Activated T-cell treated with anti-CD3 and anti-CD28 coated beads, Interleukin-2, amount 50 U/mL, for 24 hours (primary cell): ENCODE measurements around the gene FCN2.

Experiments
- DNase-seq: peaks from one replicate; pipeline ENCODE4 v3.0.0-alpha.2; 2020
- H3K27ac Mint-ChIP-seq: 2 replicates; pipeline ENCODE4 v1.8.0; 2020; ENCODE audit warnings: mild to moderate bottlenecking, mixed read lengths
- H3K27me3 Mint-ChIP-seq: 2 replicates; pipeline ENCODE4 v1.8.0; 2020; ENCODE audit warnings: mixed read lengths
- H3K36me3 Mint-ChIP-seq: 2 replicates; pipeline ENCODE4 v1.8.0; 2020; ENCODE audit warnings: low read depth, mixed read lengths
- H3K4me1 Mint-ChIP-seq: 2 replicates; pipeline ENCODE4 v1.8.0; 2020; ENCODE audit warnings: low read depth, mixed read lengths
- H3K4me3 Mint-ChIP-seq: 2 replicates; pipeline ENCODE4 v1.8.0; 2020; ENCODE audit warnings: mild to moderate bottlenecking, moderate library complexity, mixed read lengths
- H3K9me3 Mint-ChIP-seq: 2 replicates; pipeline ENCODE4 v1.8.0; 2020; ENCODE audit warnings: mixed read lengths

The FCN2 gene

GRCh38 chr9:134870301-134870694, 10.3 kb upstream of the FCN2 start:
- no peaks in the 10 kb centered on the region for H3K9me3 Mint-ChIP-seq
- no peaks in the 10 kb centered on the region for H3K36me3 Mint-ChIP-seq
- no peak overlapping the region for H3K4me3 Mint-ChIP-seq
- H3K4me1 Mint-ChIP-seq: no peaks in the 10 kb centered on the region
- no peaks in the 10 kb centered on the region for H3K27me3 Mint-ChIP-seq
- H3K27ac Mint-ChIP-seq: no peak overlapping the region
- no peak for DNase-seq

GRCh38 chr9:134870746-134871662, 9.6 kb upstream of the FCN2 start:
- Mint-ChIP-seq H3K27me3 (no peaks in the 10 kb centered on the region), H3K36me3 (no peaks in the 10 kb centered on the region), H3K9me3 (no peaks in the 10 kb centered on the region), H3K27ac (no peak overlapping the region), H3K4me1 (no peaks in the 10 kb centered on the region), H3K4me3 (no peak overlapping the region)
- DNase-seq: no peak

- DNase-seq: no peak
- no peak overlapping the region for H3K4me3 Mint-ChIP-seq
- H3K9me3 Mint-ChIP-seq: no peaks in the 10 kb centered on the region
- no peaks in the 10 kb centered on the region for H3K4me1 Mint-ChIP-seq
- no peak overlapping the region for H3K27ac Mint-ChIP-seq
- no peaks in the 10 kb centered on the region for H3K27me3 Mint-ChIP-seq
- H3K36me3 Mint-ChIP-seq: no peaks in the 10 kb centered on the region
These were observed 8.8 kb upstream of the FCN2 start for GRCh38 chr9:134871697-134872340.

GRCh38 chr9:134872482-134873231, 8.0 kb upstream of the FCN2 start:
- no peak overlapping the region for H3K4me3 Mint-ChIP-seq

GRCh38 chr9:134875371-134875770, 5.2 kb upstream of the FCN2 start:
- no peak for DNase-seq
- Mint-ChIP-seq H3K9me3 (no peaks in the 10 kb centered on the region), H3K36me3 (no peaks in the 10 kb centered on the region), H3K4me3 (no peak overlapping the region), H3K4me1 (no peaks in the 10 kb centered on the region), H3K27me3 (peaks cover 7% of the 10 kb centered on the region), H3K27ac (no peak overlapping the region)

More at GRCh38 chr9:134872482-134873231, 8.0 kb upstream of the FCN2 start:
- Mint-ChIP-seq H3K27ac (no peak overlapping the region), H3K36me3 (no peaks in the 10 kb centered on the region), H3K9me3 (no peaks in the 10 kb centered on the region), H3K27me3 (peaks cover 7% of the 10 kb centered on the region), H3K4me1 (no peaks in the 10 kb centered on the region)
- DNase-seq: no peak

GRCh38 chr9:134877541-134877940, 3.1 kb upstream of the FCN2 start:
- H3K4me3 Mint-ChIP-seq: no peak overlapping the region
- no peaks in the 10 kb centered on the region for H3K9me3 Mint-ChIP-seq
- no peaks in the 10 kb centered on the region for H3K4me1 Mint-ChIP-seq
- H3K36me3 Mint-ChIP-seq: no peaks in the 10 kb centered on the region
- DNase-seq: no peak
- H3K27me3 Mint-ChIP-seq: peaks cover 7% of the 10 kb centered on the region
- H3K27ac Mint-ChIP-seq: no peak overlapping the region

- Mint-ChIP-seq H3K4me3 (no peak overlapping the region), H3K9me3 (no peaks in the 10 kb centered on the region), H3K27me3 (peaks cover 7% of the 10 kb centered on the region), H3K4me1 (no peaks in the 10 kb centered on the region), H3K36me3 (no peaks in the 10 kb centered on the region), H3K27ac (no peak overlapping the region)
- DNase-seq: no peak
These were observed 736 bp upstream of the FCN2 start for GRCh38 chr9:134879664-134880483.

GRCh38 chr9:134881313-134881670, 682 bp downstream of the FCN2 start:
- Mint-ChIP-seq H3K36me3 (no peaks in the 10 kb centered on the region), H3K27me3 (peaks cover 8% of the 10 kb centered on the region), H3K4me1 (no peaks in the 10 kb centered on the region), H3K4me3 (no peak overlapping the region), H3K9me3 (no peaks in the 10 kb centered on the region), H3K27ac (no peak overlapping the region)
- DNase-seq: no peak

GRCh38 chr9:134882204-134882785, 1.7 kb downstream of the FCN2 start:
- peaks cover 13% of the 10 kb centered on the region for H3K27me3 Mint-ChIP-seq
- H3K4me1 Mint-ChIP-seq: no peaks in the 10 kb centered on the region
- DNase-seq: no peak
- H3K27ac Mint-ChIP-seq: no peak overlapping the region
- no peaks in the 10 kb centered on the region for H3K36me3 Mint-ChIP-seq
- no peak overlapping the region for H3K4me3 Mint-ChIP-seq
- H3K9me3 Mint-ChIP-seq: no peaks in the 10 kb centered on the region

- DNase-seq: no peak
- Mint-ChIP-seq H3K27ac (no peak overlapping the region), H3K36me3 (no peaks in the 10 kb centered on the region), H3K9me3 (no peaks in the 10 kb centered on the region), H3K4me3 (no peak overlapping the region), H3K27me3 (peaks cover 15% of the 10 kb centered on the region), H3K4me1 (no peaks in the 10 kb centered on the region)
These were observed 2.6 kb downstream of the FCN2 start for GRCh38 chr9:134883040-134883782.

- Mint-ChIP-seq H3K4me3 (no peak overlapping the region), H3K27me3 (peaks cover 17% of the 10 kb centered on the region), H3K27ac (no peak overlapping the region), H3K9me3 (no peaks in the 10 kb centered on the region), H3K36me3 (no peaks in the 10 kb centered on the region), H3K4me1 (no peaks in the 10 kb centered on the region)
- no peak for DNase-seq
These were observed 3.9 kb downstream of the FCN2 start for GRCh38 chr9:134884492-134884891.

- Mint-ChIP-seq H3K27ac (no peak overlapping the region), H3K36me3 (no peaks in the 10 kb centered on the region), H3K4me1 (no peaks in the 10 kb centered on the region), H3K27me3 (peaks cover 21% of the 10 kb centered on the region), H3K9me3 (no peaks in the 10 kb centered on the region), H3K4me3 (no peak overlapping the region)
- DNase-seq: no peak
These were observed 4.5 kb downstream of the FCN2 start for GRCh38 chr9:134885001-134885678.
